ENCODE results near the gene ETNK2.

DNA sequence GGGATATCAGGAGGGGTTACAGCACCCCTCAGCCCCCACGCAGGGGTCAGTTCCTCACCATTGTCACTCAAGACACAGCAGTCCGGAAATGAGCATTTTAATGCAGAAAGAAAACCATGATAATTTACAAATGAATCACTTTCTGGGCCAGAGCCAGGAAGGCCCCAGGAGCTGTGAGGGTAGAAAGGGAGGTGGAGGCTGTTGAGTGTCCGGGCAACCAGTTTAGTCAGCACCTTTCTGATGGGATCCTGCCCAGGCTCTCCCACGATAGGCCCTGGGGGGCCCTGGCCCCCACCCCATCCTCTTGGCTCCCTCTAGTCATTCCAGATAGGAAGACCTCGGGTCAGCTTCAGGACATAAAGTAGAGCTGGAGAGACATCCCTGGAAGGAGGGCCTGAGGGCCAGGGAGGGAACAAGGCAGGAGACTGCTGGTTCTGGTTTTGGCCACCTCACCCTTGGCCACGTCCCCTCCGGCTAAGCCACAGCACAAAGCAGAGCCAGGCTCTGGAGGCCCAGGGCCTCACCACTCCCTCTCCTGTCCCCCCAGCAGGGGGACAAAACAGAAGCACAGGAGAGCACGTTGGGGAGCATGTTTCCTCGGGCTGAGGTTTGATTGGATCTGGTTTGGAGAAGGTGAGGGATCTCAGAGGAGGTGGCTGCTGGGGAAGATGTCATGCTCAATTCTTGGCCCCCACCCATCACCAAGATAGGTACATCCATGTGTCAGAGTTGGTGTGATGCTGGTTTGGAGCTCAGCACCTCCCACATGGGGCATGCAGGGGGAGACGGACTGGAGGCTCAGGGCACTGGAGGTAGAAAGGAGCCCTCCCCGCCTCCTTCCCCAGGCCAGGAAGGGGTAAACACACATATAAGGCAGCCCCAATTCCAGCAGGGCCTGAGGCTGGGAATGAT lies 20.6 kb downstream of the ETNK2 start:
- TF ChIP-seq, protein P1, sequence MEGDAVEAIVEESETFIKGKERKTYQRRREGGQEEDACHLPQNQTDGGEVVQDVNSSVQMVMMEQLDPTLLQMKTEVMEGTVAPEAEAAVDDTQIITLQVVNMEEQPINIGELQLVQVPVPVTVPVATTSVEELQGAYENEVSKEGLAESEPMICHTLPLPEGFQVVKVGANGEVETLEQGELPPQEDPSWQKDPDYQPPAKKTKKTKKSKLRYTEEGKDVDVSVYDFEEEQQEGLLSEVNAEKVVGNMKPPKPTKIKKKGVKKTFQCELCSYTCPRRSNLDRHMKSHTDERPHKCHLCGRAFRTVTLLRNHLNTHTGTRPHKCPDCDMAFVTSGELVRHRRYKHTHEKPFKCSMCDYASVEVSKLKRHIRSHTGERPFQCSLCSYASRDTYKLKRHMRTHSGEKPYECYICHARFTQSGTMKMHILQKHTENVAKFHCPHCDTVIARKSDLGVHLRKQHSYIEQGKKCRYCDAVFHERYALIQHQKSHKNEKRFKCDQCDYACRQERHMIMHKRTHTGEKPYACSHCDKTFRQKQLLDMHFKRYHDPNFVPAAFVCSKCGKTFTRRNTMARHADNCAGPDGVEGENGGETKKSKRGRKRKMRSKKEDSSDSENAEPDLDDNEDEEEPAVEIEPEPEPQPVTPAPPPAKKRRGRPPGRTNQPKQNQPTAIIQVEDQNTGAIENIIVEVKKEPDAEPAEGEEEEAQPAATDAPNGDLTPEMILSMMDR (IDR thresholded peaks at IDR 0.05) = no peak
- TF ChIP-seq EZH2phosphoT487 (IDR thresholded peaks at IDR 0.05) (no peak), EZH2 (IDR thresholded peaks at IDR 0.05) (no peak)

Data from neural progenitor cell (in vitro differentiated cells).